ENCODE results near the gene HIVEP1. TPM values are rescaled to one million over a fixed set of nuclear protein-coding genes. Genes with fewer than 3 reads are reported as not detected.

Gene HIVEP1
- polyA plus RNA-seq, 1 experiment: 13.9 TPM

DNA sequence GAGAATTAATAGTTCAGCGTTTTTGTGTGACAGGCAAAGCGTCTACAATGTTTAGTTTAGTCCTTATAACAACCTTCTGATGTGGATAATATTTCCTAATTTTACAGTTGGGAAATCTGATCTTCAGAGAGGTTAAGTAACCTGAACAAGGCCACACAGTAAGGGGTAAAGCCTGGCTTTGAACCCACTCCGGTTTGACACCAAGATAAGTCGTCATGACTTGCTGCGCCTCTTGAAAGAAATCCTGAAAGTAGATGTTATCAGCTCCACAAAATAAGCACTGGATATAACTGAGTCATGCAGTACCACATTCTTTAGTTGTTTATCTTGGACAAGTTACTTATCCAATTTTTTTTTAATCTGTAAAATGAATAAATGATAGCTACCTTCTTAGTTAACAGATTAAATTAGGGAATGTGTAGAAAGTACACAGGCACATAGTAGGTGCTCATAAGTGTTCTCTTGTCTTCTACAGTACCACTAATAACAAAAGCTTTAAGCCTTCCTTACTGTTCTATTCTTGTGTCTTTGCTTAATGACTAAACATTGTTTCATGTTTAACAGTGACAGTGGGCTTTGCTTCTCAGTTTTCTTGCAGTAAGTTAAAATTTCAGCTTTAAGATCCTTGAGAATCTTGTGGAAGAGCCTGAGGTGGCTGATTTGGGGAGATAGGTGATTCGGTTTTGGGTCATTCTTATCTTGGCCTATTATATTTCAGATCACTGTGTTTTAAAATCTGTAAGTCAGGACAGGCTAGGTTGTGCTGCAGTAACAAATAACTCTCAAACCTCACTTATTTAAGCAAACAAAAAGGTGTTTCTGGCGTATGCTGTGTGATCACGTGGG is 2.1 kb downstream of the HIVEP1 start:
- TF ChIP-seq, protein P1, sequence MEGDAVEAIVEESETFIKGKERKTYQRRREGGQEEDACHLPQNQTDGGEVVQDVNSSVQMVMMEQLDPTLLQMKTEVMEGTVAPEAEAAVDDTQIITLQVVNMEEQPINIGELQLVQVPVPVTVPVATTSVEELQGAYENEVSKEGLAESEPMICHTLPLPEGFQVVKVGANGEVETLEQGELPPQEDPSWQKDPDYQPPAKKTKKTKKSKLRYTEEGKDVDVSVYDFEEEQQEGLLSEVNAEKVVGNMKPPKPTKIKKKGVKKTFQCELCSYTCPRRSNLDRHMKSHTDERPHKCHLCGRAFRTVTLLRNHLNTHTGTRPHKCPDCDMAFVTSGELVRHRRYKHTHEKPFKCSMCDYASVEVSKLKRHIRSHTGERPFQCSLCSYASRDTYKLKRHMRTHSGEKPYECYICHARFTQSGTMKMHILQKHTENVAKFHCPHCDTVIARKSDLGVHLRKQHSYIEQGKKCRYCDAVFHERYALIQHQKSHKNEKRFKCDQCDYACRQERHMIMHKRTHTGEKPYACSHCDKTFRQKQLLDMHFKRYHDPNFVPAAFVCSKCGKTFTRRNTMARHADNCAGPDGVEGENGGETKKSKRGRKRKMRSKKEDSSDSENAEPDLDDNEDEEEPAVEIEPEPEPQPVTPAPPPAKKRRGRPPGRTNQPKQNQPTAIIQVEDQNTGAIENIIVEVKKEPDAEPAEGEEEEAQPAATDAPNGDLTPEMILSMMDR (IDR thresholded peaks at IDR 0.05; ENCODE audit: low read depth, low read length): no peak
- Histone ChIP-seq H3K27ac (ENCODE audit: low read depth, low read length) (no peak overlapping the region), H3K4me3 (ENCODE audit: low read depth, low read length) (peak overlapping the region; percentile 83), H3K27me3 (ENCODE audit: control insufficient read depth, insufficient read depth, low read length) (no peaks in the 10 kb centered on the region), H3K9me3 (ENCODE audit: control insufficient read depth, insufficient read depth, low read length) (peaks cover 8% of the 10 kb centered on the region; the same call in 1 of the 2 replicates)
- no peak for DNase-seq (ENCODE audit: low read depth, low spot score)
- CTCF ChIA-PET: interaction anchor here (0.7 to 2.4 kb wide), 10 partner anchors 58 to 429 kb away, joined by 3 to 21 read pairs (median 4); partner anchors contain the start of gene EDN1
- POLR2A ChIA-PET: interaction anchor here (0.6 to 3.8 kb wide), 5 partner anchors 8 to 875 kb away, joined by 3 to 22 read pairs (median 5); no protein-coding TSS in a partner anchor

DNA sequence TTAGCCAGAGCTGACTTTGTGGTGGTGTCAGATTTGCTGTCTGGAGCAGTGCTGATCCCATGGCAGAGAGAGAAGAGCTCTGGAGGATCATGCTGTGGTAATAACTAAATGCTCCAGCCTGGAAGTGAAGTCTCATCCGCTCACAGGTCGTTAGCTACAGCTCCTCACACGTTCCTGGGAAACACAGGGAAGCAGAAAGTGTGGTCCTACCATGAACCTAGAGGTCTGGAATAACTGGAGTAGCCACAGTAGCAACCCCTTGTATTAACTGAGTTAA is 2.7 kb downstream of the HIVEP1 start:
- POLR2A ChIA-PET: interaction anchor here (0.8 to 3.8 kb wide), 2 partner anchors 10 to 244 kb away, joined by 3 to 22 read pairs; no protein-coding TSS in a partner anchor
- TF ChIP-seq, protein P1 (IDR thresholded peaks at IDR 0.05; ENCODE audit: low read depth, low read length): no peak
- H3K27ac ChIP-seq (ENCODE audit: low read depth, low read length): no peak overlapping the region
- H3K4me3 ChIP-seq (ENCODE audit: low read depth, low read length): no peak overlapping the region
- CTCF ChIA-PET: interaction anchor here (0.7 to 2.4 kb wide), 5 partner anchors 57 to 360 kb away, joined by 3 to 21 read pairs (median 5); no protein-coding TSS in a partner anchor
- H3K9me3 ChIP-seq (ENCODE audit: control insufficient read depth, insufficient read depth, low read length): peaks cover 8% of the 10 kb centered on the region; the same call in 1 of the 2 replicates
- no peak for DNase-seq (ENCODE audit: low read depth, low spot score)
- no peaks in the 10 kb centered on the region for H3K27me3 ChIP-seq (ENCODE audit: control insufficient read depth, insufficient read depth, low read length)

DNA sequence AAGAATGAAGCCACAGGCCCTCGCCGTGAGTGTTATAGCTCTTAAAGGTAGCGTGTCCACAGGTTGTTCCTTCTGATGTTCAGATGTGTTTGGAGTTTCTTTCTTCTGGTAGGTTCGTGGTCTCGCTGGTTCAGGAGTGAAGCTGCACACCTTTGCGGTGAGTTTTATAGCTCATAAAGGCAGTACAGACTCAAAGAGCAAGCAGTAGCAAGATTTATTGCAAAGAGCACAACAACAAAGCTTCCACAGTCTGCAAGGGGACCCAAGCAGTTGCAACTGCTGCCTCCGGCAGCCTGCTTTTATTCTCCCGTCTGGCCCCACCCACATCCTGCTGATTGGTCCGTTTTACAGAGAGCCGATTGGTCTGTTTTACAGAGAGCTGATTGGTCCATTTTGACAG is 5.2 kb downstream of the HIVEP1 start:
- no peak overlapping the region for H3K27ac ChIP-seq (ENCODE audit: low read depth, low read length)
- no peak for DNase-seq (ENCODE audit: low read depth, low spot score)
- H3K4me3 ChIP-seq (ENCODE audit: low read depth, low read length): no peak overlapping the region
- peaks cover 8% of the 10 kb centered on the region; the same call in 1 of the 2 replicates for H3K9me3 ChIP-seq (ENCODE audit: control insufficient read depth, insufficient read depth, low read length)
- no peaks in the 10 kb centered on the region for H3K27me3 ChIP-seq (ENCODE audit: control insufficient read depth, insufficient read depth, low read length)
- TF ChIP-seq, protein P1 (IDR thresholded peaks at IDR 0.05; ENCODE audit: low read depth, low read length): no peak
- ChIA-PET CTCF (no interaction called here), POLR2A (no interaction called here)

DNA sequence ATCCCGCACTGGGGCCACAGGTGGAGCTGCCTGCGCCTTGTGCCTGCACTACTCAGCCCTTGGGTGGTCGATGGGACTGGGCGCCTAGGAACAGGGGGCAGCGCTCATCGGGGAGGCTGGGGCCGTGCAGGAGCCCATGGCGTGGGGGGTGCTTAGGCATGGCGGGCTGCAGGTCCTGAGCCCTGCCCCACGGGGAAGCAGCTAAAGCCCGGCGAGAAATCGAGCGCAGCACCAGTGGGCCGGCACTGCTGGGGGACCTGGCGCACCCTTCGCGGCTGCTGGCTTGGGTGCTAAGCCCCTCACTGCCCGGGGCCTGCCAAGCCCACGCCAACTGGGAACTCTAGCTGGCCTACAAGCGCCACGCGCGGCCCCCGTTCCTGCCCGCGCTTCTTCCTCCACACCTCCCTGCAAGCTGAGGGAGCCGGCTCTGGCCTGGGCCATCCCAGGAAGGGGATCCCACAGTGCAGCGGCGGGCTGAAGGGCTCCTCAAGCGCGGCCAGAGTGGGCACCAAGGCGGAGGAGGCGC is 5.8 kb downstream of the HIVEP1 start:
- H3K4me3 ChIP-seq (ENCODE audit: low read depth, low read length): no peak overlapping the region
- H3K9me3 ChIP-seq (ENCODE audit: control insufficient read depth, insufficient read depth, low read length): peaks cover 5% of the 10 kb centered on the region; the same call in 1 of the 2 replicates
- POLR2A ChIA-PET: no interaction called here
- no peak overlapping the region for H3K27ac ChIP-seq (ENCODE audit: low read depth, low read length)
- CTCF ChIA-PET: interaction anchor here (1.4 kb wide), 1 partner anchor 272 kb away, joined by 3 read pairs; no protein-coding TSS in a partner anchor
- TF ChIP-seq, protein P1 (IDR thresholded peaks at IDR 0.05; ENCODE audit: low read depth, low read length): no peak
- no peaks in the 10 kb centered on the region for H3K27me3 ChIP-seq (ENCODE audit: control insufficient read depth, insufficient read depth, low read length)
- no peak for DNase-seq (ENCODE audit: low read depth, low spot score)

Measured in AG04450 (cell line).